Fibroblast of skin of abdomen (primary cell): ENCODE data around the gene NTNG1.

ENCODE experiments used
- DNase-seq: peaks from one replicate; pipeline ENCODE4 v3.0.0-alpha.2; 2013

The NTNG1 gene

DNA sequence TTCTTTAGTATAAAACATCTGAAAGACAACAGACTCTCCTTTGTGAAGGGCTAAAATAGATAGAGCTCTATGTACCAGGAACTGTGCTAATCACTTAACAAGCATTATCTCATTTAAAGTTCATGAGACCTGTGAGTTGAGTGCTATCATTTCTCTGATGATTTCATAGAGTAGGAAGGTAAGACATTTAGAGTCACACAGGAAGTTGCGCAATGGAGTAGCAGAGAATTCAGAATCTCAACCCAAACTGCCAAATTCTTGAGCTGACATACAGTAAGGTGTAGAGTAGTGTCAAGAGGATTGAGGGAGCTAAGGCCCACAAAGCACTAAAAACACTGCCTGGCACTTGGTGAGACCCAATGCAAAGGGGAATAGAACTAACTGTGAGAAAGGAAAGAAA lies 384.3 kb downstream of the NTNG1 start:
- peak; percentile 28 for DNase-seq

DNA sequence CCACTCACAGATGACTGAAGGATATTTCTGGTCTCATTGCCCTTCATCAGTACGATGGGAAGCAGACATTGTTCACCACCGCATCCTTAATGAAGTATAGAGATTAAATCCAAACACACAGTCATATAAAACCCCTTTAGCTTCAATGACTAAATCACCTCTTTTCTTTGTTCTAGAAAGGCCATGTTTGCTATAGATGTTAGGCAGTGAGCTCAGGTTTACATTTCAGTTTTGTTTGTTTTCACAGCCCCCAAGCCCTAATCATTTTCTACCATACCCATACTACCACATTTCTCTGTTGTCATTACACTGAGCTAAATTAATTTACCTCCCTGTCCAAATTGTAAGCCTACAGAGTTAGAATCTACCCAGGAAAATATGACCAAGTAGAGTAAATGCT lies 385.1 kb downstream of the NTNG1 start:
- no peak for DNase-seq

DNA sequence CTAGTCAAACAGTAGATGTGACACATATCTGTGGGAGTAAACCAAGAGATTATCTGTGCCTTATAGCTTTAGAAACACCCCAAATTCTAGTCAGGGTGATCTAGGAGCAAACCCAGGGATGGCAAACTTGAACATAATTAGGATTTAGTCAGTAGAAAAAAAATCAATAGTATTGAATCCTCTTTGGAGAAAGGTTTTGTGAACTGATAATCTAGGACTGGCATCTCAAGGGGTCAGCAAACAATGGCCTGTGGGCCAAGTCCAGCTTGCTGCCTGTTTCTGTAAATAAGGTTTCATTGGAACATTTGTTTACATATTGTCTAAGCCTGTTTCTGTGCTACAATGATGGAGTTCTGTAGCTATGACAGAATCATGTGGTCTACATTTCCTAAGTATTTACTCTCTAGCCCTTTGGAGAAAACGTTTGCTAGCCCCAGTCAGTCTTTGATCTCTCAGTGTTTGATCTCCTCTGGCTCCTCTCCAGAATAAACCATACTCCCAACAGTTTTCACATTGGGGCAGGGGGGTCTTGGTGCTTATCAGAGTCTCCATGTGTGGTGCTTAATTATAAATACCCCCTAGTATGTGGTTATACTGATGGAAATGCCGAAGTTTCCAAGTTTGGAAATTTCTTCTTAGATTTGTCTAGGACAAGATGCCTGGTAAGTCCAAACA lies 385.8 kb downstream of the NTNG1 start:
- no peak for DNase-seq

DNA sequence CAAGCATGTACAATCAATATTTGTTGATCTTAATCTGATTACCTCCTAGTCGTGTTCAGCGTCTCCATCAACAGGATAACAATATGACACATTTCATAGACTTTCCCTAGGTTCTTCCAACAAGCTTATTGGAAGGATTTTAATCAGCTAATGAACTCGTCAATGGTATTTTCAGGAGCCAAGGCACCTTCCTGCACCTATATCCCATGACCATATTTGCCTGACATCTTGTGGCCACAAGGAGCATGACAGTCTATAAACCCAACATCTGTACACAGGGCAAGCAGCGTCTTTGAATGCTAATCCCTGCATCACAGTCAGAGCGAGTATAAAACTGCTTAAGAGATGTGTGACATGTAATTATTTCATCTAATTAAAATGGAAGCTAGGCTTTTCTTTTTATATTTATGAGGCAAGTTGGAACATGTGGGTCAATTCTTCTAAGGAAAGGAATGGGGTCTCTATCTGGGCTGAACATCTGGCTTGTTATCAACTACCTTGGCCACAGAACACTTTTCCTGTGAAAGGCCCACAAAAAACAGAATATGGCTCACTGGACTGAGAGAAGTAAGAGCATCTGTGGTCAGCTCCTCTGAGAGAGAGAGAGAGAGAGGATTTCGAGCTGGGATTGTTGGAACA lies 388.8 kb downstream of the NTNG1 start:
- DNase-seq: peak; percentile 63

DNA sequence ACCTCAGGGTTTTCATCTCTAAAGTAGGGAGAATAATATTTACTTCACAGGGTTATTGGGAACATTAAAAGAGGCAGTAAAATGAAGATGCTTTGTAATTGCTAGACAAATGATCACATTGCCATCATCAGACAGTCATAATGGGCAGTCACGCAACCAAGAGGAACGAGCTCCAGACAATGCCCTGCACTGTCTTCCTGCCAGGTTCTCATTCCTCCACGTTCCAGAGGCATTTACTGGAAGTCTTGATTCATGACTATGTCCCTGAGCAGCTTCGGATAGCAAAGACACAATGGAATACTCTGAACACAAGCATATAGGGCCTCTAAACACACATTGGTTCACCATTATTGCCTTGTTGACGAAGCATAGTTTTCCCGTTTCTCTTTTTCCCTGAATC lies 389.7 kb downstream of the NTNG1 start:
- DNase-seq: no peak

DNA sequence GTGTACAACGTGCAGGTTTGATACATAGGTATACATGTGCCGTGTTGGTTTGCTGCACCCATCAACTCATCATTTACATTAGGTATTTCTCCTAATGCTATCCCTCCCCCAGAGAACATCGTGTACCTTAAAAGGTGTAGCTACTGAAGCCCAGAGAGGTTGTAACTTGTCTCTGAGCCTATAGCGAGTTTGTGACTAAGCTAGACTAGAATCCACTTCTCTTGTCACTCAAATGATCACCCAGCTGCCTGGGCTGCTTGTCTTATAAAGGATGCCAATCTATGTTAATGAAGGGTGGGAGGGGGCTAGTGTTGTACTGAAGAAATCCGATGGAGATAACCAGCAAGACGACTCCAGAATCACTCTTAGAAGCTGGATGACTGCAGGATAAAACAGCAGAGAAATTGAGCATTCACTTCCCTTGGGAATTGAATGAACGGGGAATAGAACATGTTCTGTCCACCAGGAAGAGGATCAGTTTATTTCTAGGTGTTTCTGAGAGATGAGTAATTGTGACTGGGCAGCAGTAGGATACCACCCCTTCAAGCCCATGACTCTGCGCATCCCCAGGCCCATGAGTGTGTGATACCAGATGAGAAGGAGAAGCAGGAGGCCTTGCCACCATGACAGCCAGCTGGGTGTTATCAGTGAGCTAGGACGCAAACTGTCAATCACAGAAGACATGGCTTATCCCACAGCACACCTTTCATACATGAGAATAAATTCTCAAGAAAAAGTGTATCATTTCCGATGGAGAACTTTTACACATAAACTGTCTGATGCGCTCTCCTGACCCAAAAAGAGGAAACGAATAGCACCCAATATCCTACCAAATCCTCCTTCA lies 390.4 kb downstream of the NTNG1 start:
- DNase-seq: no peak

DNA sequence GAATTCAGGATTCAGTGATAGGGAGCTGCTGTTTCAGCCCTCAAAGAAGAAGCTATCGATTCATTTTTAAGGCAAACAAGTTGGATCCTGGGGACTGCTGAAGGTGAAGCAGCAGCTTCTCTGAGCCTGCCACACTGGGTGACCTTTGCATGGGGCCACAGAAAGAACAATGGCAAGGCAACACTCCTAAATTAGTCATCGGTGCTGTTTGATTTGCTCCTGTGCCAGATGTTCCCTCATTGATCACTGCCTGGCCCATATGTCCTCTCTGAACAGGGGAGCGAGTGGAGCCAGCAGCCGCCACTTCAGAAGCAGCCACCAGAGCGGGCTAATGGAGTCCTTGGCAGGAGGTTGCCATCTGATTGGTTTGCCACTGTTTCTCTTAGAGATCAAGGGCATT lies 391.5 kb downstream of the NTNG1 start:
- no peak for DNase-seq
